ENCODE results near the gene RND1.

DNA sequence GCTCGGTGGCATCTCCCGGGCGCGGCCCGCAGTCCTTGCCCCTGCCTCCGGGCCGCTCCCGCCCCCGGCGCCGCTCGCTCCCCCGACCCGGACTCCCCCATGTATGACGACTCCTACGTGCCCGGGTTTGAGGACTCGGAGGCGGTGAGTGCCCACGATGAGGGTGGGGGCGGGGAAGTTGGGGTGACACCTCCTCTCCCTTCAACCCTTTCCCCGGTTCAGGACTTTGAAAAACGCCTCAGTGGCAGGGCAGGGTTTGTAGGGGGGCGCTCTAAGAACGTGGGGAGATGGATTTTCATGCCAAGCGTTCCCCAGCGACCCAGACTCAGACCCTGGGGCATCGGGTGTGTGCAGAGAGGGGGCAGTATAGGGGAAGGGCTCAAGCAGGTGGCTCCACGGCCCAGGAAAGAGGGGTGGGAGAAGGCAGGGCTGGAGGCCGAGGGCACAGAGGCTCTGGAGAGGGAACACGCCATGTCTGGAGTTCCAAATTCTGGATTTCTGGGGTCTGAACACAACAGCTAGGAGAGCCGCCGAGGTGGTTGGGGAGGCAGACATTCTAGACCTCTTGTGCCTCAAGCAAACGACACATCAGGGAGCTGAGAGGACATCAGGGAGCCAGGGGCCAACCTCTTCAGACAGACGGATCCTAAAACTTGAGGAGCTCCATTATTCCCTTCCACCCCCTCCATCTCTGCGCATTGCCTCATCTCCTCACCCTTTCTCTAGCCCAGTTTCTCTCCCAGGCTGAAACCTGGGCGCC, 46.7 kb downstream of the RND1 start:
- TF ChIP-seq POLR2A (IDR thresholded peaks at IDR 0.05) (no peak), POLR2AphosphoS5 (IDR thresholded peaks at IDR 0.05) (no peak)

All from breast epithelium (tissue), 3 donors.